ENCODE measurements around the gene HS6ST2. TPM values are rescaled to one million over a fixed set of nuclear protein-coding genes. Genes with fewer than 3 reads are reported as not detected.

HS6ST2 gene
- total RNA-seq, 1 experiment from 2014 or later: 0.26 TPM

- Histone ChIP-seq H3K9me3 (ENCODE audit: control insufficient read depth, insufficient read depth, low read depth, low read length) (no peaks in the 10 kb centered on the region), H3K4me3 (ENCODE audit: low read depth in 2 of 2, low read length in 2 of 2) (no peak overlapping the region), H3K36me3 (ENCODE audit: control insufficient read depth, insufficient read depth, low read length) (no peaks in the 10 kb centered on the region), H3K27ac (ENCODE audit: low read length) (no peak overlapping the region), H3K4me1 (ENCODE audit: control insufficient read depth, insufficient read depth, low read length) (no peaks in the 10 kb centered on the region), H3K27me3 (ENCODE audit: control insufficient read depth, insufficient read depth, low read length) (peaks cover 3% of the 10 kb centered on the region; the same call in 1 of the 2 replicates)
- ChIA-PET CTCF (no interaction called here), POLR2A (no interaction called here)
- intact Hi-C loops (cut with micrococcal nuclease; ENCODE audit: unreplicated experiment) (no loop called here), in situ Hi-C loops (cut with HindIII; ENCODE audit: low pct_unique_long_range_greater_than_20kb, low sequenced_read_pairs) (no loop called here)
- no TSS peak for BruUV-seq (replicated peaks)
- no peak for DNase-seq (ENCODE audit: low read depth, low spot score)
- no peak for TF ChIP-seq POLR2AphosphoS5 (IDR thresholded peaks at IDR 0.05; ENCODE audit: low read depth, low read length)
- no peak for TF ChIP-seq TCF7L2 (IDR thresholded peaks at IDR 0.05; ENCODE audit: low read depth, low read length)
- TF ChIP-seq, protein P1, sequence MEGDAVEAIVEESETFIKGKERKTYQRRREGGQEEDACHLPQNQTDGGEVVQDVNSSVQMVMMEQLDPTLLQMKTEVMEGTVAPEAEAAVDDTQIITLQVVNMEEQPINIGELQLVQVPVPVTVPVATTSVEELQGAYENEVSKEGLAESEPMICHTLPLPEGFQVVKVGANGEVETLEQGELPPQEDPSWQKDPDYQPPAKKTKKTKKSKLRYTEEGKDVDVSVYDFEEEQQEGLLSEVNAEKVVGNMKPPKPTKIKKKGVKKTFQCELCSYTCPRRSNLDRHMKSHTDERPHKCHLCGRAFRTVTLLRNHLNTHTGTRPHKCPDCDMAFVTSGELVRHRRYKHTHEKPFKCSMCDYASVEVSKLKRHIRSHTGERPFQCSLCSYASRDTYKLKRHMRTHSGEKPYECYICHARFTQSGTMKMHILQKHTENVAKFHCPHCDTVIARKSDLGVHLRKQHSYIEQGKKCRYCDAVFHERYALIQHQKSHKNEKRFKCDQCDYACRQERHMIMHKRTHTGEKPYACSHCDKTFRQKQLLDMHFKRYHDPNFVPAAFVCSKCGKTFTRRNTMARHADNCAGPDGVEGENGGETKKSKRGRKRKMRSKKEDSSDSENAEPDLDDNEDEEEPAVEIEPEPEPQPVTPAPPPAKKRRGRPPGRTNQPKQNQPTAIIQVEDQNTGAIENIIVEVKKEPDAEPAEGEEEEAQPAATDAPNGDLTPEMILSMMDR (IDR thresholded peaks at IDR 0.05): no peak
- TF ChIP-seq, protein P2, sequence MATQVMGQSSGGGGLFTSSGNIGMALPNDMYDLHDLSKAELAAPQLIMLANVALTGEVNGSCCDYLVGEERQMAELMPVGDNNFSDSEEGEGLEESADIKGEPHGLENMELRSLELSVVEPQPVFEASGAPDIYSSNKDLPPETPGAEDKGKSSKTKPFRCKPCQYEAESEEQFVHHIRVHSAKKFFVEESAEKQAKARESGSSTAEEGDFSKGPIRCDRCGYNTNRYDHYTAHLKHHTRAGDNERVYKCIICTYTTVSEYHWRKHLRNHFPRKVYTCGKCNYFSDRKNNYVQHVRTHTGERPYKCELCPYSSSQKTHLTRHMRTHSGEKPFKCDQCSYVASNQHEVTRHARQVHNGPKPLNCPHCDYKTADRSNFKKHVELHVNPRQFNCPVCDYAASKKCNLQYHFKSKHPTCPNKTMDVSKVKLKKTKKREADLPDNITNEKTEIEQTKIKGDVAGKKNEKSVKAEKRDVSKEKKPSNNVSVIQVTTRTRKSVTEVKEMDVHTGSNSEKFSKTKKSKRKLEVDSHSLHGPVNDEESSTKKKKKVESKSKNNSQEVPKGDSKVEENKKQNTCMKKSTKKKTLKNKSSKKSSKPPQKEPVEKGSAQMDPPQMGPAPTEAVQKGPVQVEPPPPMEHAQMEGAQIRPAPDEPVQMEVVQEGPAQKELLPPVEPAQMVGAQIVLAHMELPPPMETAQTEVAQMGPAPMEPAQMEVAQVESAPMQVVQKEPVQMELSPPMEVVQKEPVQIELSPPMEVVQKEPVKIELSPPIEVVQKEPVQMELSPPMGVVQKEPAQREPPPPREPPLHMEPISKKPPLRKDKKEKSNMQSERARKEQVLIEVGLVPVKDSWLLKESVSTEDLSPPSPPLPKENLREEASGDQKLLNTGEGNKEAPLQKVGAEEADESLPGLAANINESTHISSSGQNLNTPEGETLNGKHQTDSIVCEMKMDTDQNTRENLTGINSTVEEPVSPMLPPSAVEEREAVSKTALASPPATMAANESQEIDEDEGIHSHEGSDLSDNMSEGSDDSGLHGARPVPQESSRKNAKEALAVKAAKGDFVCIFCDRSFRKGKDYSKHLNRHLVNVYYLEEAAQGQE (IDR thresholded peaks at IDR 0.05; ENCODE audit: insufficient read depth in 1 of 2, low read depth in 2 of 2, low read length in 1 of 2): no peak
- no peak for TF ChIP-seq SIN3A (IDR thresholded peaks at IDR 0.05; ENCODE audit: borderline replicate concordance, insufficient read depth, low read depth, low read length)
- no peak for ATAC-seq
These were observed 8.6 kb upstream of the HS6ST2 start for GRCh38 chrX:132967049-132967448.

- ChIA-PET POLR2A (no interaction called here), CTCF (no interaction called here)
- BruUV-seq (replicated peaks): no TSS peak
- Histone ChIP-seq H3K27ac (ENCODE audit: low read length) (no peak overlapping the region), H3K4me1 (ENCODE audit: control insufficient read depth, insufficient read depth, low read length) (no peaks in the 10 kb centered on the region), H3K4me3 (ENCODE audit: low read depth in 2 of 2, low read length in 2 of 2) (no peak overlapping the region), H3K9me3 (ENCODE audit: control insufficient read depth, insufficient read depth, low read depth, low read length) (no peaks in the 10 kb centered on the region), H3K36me3 (ENCODE audit: control insufficient read depth, insufficient read depth, low read length) (no peaks in the 10 kb centered on the region), H3K27me3 (ENCODE audit: control insufficient read depth, insufficient read depth, low read length) (peaks cover 2% of the 10 kb centered on the region; the same call in 1 of the 2 replicates)
- TF ChIP-seq, protein P2 (IDR thresholded peaks at IDR 0.05; ENCODE audit: insufficient read depth in 1 of 2, low read depth in 2 of 2, low read length in 1 of 2): no peak
- ATAC-seq (no peak), DNase-seq (ENCODE audit: low read depth, low spot score) (no peak)
- intact Hi-C loops (cut with micrococcal nuclease; ENCODE audit: unreplicated experiment) (no loop called here), in situ Hi-C loops (cut with HindIII; ENCODE audit: low pct_unique_long_range_greater_than_20kb, low sequenced_read_pairs) (no loop called here)
These were observed 7.0 kb upstream of the HS6ST2 start for GRCh38 chrX:132965461-132965860.
